HepG2 (cell line): ENCODE measurements around the gene EXOC1. TPM values are rescaled to one million over a fixed set of nuclear protein-coding genes. Genes with fewer than 3 reads are reported as not detected.

Experiments
- ATAC-seq: fragments of 200-7000 bp; cut with Tn5 transposase; 3 replicates; pipeline ENCODE4 v1.9.1; 2020; ENCODE audit warnings: mild to moderate bottlenecking, moderate library complexity
- BruUV-seq: library from RNA; stranded (reverse); fragments of 400-500 nt; replicated peaks from 2 replicates; lab custom pipeline; 2021; lab: Mats Ljungman, UMichigan
- CTCF ChIA-PET: fragments of 300-600 bp; formaldehyde crosslinking; extraction: SDS; loops from one replicate; lab custom pipeline; 2021; ENCODE audit warnings: low total read pairs, inconsistent platforms, low intra/inter-chr PET ratio; lab: Yijun Ruan, JAX
- POLR2A ChIA-PET: fragments of 350-600 bp; sonication (Branson Sonifier 250); formaldehyde crosslinking; loops from one replicate; lab custom pipeline; 2020; ENCODE audit warnings: antibody characterized with exemption, inconsistent platforms; lab: Yijun Ruan, JAX
- DNase-seq: peaks from one replicate; pipeline ENCODE4 v3.0.0-alpha.2; 2015; ENCODE audit warnings: low spot score
- FAIRE-seq: peaks from 3 replicates; lab custom pipeline; 2011; peaks lifted over from hg19 to GRCh38; lab: Jason Lieb, UNC
- H2AFZ ChIP-seq: one replicate; pipeline ENCODE4 v1.6.1; 2011; ENCODE audit warnings: low read length, inconsistent platforms
- H3K27ac ChIP-seq: fragments of 300-600 bp; 3 replicates; pipeline ENCODE4 v1.8.0; 2011; ENCODE audit warnings: mixed run types, mild to moderate bottlenecking, mixed read lengths, low read length, inconsistent platforms; ENCODE audit not compliant: insufficient read depth; ENCODE audit errors: extremely low read length
- H3K27me3 ChIP-seq, 2 experiments: fragments of 200-600 bp in 1 of 2; 2 replicates in 1 of 2; 3 replicates in 1 of 2; pipeline versions ENCODE4 v1.6.0 to v1.8.0; 2011; ENCODE audit warnings: low read length in 2 of 2, mild to moderate bottlenecking in 2 of 2, moderate library complexity in 2 of 2, inconsistent platforms in 1 of 2; ENCODE audit not compliant: insufficient read depth in 2 of 2, control insufficient read depth in 1 of 2
- H3K36me3 ChIP-seq, 2 experiments: fragments of 200-600 bp in 1 of 2; replicated peaks in 1 of 2; 2 replicates in 1 of 2; 3 replicates in 1 of 2; pipeline versions ENCODE4 v1.5.1 to v1.8.0; 2011; ENCODE audit warnings: low read length in 2 of 2, inconsistent platforms in 1 of 2; ENCODE audit not compliant: insufficient read depth in 2 of 2, control insufficient read depth in 1 of 2
- H3K4me1 ChIP-seq: 2 replicates; pipeline ENCODE4 v1.5.1; 2012; ENCODE audit warnings: low read length, inconsistent platforms; ENCODE audit not compliant: insufficient read depth
- H3K4me2 ChIP-seq: 2 replicates; pipeline ENCODE4 v1.6.0; 2011; ENCODE audit warnings: low read depth, low read length, inconsistent platforms
- H3K4me3 ChIP-seq, 3 experiments: fragments of 200-600 bp in 1 of 3; sonication (generic), shearing (Covaris generic) in 1 of 3; replicated peaks in 1 of 3; 2 replicates each; pipeline ENCODE4 v1.5.1; 2011 to 2016; ENCODE audit warnings: low read length in 3 of 3, inconsistent platforms in 2 of 3, low read depth in 2 of 3, mild to moderate bottlenecking in 2 of 3, control low read depth in 1 of 3, mixed read lengths in 1 of 3; ENCODE audit not compliant: insufficient read depth in 1 of 3
- H3K79me2 ChIP-seq: one replicate; pipeline ENCODE4 v1.6.1; 2011; ENCODE audit warnings: low read length, inconsistent platforms; ENCODE audit not compliant: insufficient read depth
- H3K9ac ChIP-seq: 2 replicates; pipeline ENCODE4 v1.6.0; 2011; ENCODE audit warnings: mild to moderate bottlenecking, low read depth, low read length, inconsistent platforms; ENCODE audit not compliant: insufficient read depth
- H3K9me3 ChIP-seq: 2 replicates; pipeline ENCODE4 v1.5.1; 2012; ENCODE audit warnings: mild to moderate bottlenecking, low read length
- H4K20me1 ChIP-seq: 2 replicates; pipeline ENCODE4 v1.6.0; 2011; ENCODE audit warnings: inconsistent platforms, mild to moderate bottlenecking, low read length, moderate library complexity; ENCODE audit not compliant: insufficient read depth
- SMAD9 ChIP-seq: sonication (generic); formaldehyde crosslinking; IDR thresholded peaks from 2 replicates; pipeline ENCODE4 v1.5.1; 2020; ENCODE audit warnings: mild to moderate bottlenecking, missing genetic modification reagents
- SMARCC2 ChIP-seq: fragments of 450-650 bp; IDR thresholded peaks from 2 replicates; pipeline ENCODE4 v1.6.1; 2017; ENCODE audit warnings: antibody characterized with exemption, mild to moderate bottlenecking
- TAF1 ChIP-seq: sonication (generic); formaldehyde crosslinking; IDR thresholded peaks from 2 replicates; pipeline ENCODE4 v1.4.0; 2020; ENCODE audit warnings: missing genetic modification reagents
- ZMYM4 ChIP-seq: sonication (generic); formaldehyde crosslinking; IDR thresholded peaks from 2 replicates; pipeline ENCODE4 v1.8.1; 2023; ENCODE audit warnings: mild to moderate bottlenecking, missing genetic modification reagents
- ZNF7 ChIP-seq: IDR thresholded peaks from 2 replicates; pipeline ENCODE4 v1.6.1; 2016; ENCODE audit warnings: missing biosample characterization, missing genetic modification reagents
- ZNF737 ChIP-seq: sonication (generic); formaldehyde crosslinking; IDR thresholded peaks from 2 replicates; pipeline ENCODE4 v1.5.0; 2020; ENCODE audit warnings: missing genetic modification reagents, mild to moderate bottlenecking, borderline replicate concordance
- ZNF891 ChIP-seq: sonication (generic); formaldehyde crosslinking; IDR thresholded peaks from 2 replicates; pipeline ENCODE4 v1.5.0; 2020; ENCODE audit warnings: mild to moderate bottlenecking, missing genetic modification reagents
- whole genome bisulfite sequencing: methylation state at CpG from one replicate; pipeline ENCODE4 v1.1.6; 2017; ENCODE audit warnings: low lambda C conversion rate; 5-methylcytosine and 5-hydroxymethylcytosine counted together
- in situ Hi-C: cut with HindIII; loops from 2 replicates; pipeline ENCODE4 v1.10.0; 2017; ENCODE audit warnings: low pct_unique_long_range_greater_than_20kb; ENCODE audit not compliant: extremely low pct_ligation_motif_present
- intact Hi-C: fragments of 100-400 bp; cut with micrococcal nuclease; formaldehyde crosslinking; loops from one replicate; pipeline ENCODE4 v1.10.0; 2022; ENCODE audit not compliant: unreplicated experiment
- polyA plus RNA-seq, 8 experiments: library from polyadenylated mRNA; depleted of rRNA in 3 of 8; stranded (reverse) in 7 of 8; unstranded in 1 of 8; fragments of >200 nt; fragmentation: Illumina TruSeq in 4 of 8; extraction: Trizol in 4 of 8; gene quantifications; 2 replicates each; pipeline versions ENCODE4 v1.2.1 to v1.2.3, GENCODE V29; 2011 to 2016; ENCODE audit warnings: low read depth in 4 of 8, missing spikeins in 1 of 8, mixed read lengths in 1 of 8; ENCODE audit not compliant: insufficient read depth in 1 of 8
- total RNA-seq, 5 experiments: library from RNA; depleted of rRNA; stranded (reverse); fragments of >200 nt; fragmentation: Illumina TruSeq; extraction: Trizol; gene quantifications; 2 replicates each; pipeline ENCODE4 v1.2.3, GENCODE V29; 2016; ENCODE audit warnings: low read depth in 1 of 5
- TF ChIP-seq, protein P1 (sequence below): sonication (generic); formaldehyde crosslinking; IDR thresholded peaks from 2 replicates; pipeline ENCODE4 v1.4.0; 2020; ENCODE audit warnings: missing genetic modification reagents
- TF ChIP-seq, protein P2 (sequence below), 2 experiments: IDR thresholded peaks; 2 replicates each; pipeline ENCODE4 v1.6.1; 2011 to 2012; ENCODE audit warnings: low read length in 2 of 2, borderline replicate concordance in 1 of 2, low read depth in 1 of 2, mild to moderate bottlenecking in 1 of 2, moderate library complexity in 1 of 2
- TF ChIP-seq, protein P3 (sequence below): sonication (generic); formaldehyde crosslinking; IDR thresholded peaks from 2 replicates; pipeline ENCODE4 v1.4.0; 2020; ENCODE audit warnings: missing genetic modification reagents
- TF ChIP-seq, protein P4 (sequence below): sonication (generic); formaldehyde crosslinking; IDR thresholded peaks from 2 replicates; pipeline ENCODE4 v1.4.0; 2020; ENCODE audit warnings: low read depth, mild to moderate bottlenecking, missing genetic modification reagents

The EXOC1 gene
- total and polyA plus RNA-seq, 2 of the 13 experiments (the other 11 are each of a cell fraction or from before 2014, with no cell fraction given) = 9.1 to 18.4 TPM

DNA sequence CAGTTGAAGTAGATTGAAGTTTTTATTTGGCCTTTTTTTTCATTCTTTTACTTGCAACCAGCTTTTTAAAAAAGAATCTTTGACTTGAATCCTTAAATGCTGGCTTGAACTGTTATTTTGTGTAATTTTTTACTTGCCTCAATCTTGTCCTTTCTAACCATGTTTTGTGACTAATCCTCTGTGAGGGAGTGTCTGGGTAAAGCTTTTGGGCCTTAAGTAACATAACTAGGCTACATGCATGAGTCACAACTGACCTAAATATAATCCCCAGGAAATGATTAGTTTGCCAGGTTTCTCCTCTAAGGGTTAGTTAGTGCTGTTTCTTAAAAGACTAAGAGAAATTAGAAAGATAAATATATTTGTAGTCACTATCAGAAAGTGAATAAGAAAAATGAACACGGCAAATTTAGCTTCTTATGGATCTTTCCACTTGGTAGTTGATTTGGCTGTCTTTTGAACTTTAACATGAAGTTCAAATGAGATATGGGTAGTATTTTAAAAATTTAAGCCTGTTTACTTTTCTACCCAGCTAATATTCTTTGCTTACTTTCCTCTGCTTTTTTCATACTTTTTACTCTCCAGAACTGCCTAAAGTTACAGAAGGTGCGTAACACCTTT, 13.0 kb downstream of the EXOC1 start:
- peaks cover 4 to 37% of the 10 kb centered on the region in 2 experiments; a peak in 4 of 5 replicates for H3K36me3 ChIP-seq
- H3K9ac ChIP-seq = no peak overlapping the region
- WGBS = 53% methylated on average over 2 of the region's 2 CpGs
- in situ Hi-C loops = loop anchor here (25.0 kb wide), 1 partner anchor 479 kb away; the partner anchor contains the start of gene TMEM165
- H3K4me2 ChIP-seq = no peak overlapping the region
- peaks cover 6% of the 10 kb centered on the region; the same call in 1 of the 2 replicates for H3K4me1 ChIP-seq
- H3K9me3 ChIP-seq = no peaks in the 10 kb centered on the region
- H4K20me1 ChIP-seq = no peaks in the 10 kb centered on the region
- ChIA-PET POLR2A (no interaction called here), CTCF (interaction anchor here (0.7 kb wide), 1 partner anchor 682 kb away, joined by 4 read pairs; no protein-coding TSS in a partner anchor)
- TF ChIP-seq ZNF891 (no peak), TAF1 (CRISPR knock-in tag) (no peak), ZMYM4 (CRISPR knock-in tag) (no peak), SMARCC2 (no peak), ZNF7 (CRISPR knock-in tag) (no peak), ZNF737 (CRISPR knock-in tag) (no peak), SMAD9 (CRISPR knock-in tag) (no peak)
- TF ChIP-seq, protein P1, sequence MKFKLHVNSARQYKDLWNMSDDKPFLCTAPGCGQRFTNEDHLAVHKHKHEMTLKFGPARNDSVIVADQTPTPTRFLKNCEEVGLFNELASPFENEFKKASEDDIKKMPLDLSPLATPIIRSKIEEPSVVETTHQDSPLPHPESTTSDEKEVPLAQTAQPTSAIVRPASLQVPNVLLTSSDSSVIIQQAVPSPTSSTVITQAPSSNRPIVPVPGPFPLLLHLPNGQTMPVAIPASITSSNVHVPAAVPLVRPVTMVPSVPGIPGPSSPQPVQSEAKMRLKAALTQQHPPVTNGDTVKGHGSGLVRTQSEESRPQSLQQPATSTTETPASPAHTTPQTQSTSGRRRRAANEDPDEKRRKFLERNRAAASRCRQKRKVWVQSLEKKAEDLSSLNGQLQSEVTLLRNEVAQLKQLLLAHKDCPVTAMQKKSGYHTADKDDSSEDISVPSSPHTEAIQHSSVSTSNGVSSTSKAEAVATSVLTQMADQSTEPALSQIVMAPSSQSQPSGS (CRISPR knock-in tag) = no peak
- TF ChIP-seq, protein P2, sequence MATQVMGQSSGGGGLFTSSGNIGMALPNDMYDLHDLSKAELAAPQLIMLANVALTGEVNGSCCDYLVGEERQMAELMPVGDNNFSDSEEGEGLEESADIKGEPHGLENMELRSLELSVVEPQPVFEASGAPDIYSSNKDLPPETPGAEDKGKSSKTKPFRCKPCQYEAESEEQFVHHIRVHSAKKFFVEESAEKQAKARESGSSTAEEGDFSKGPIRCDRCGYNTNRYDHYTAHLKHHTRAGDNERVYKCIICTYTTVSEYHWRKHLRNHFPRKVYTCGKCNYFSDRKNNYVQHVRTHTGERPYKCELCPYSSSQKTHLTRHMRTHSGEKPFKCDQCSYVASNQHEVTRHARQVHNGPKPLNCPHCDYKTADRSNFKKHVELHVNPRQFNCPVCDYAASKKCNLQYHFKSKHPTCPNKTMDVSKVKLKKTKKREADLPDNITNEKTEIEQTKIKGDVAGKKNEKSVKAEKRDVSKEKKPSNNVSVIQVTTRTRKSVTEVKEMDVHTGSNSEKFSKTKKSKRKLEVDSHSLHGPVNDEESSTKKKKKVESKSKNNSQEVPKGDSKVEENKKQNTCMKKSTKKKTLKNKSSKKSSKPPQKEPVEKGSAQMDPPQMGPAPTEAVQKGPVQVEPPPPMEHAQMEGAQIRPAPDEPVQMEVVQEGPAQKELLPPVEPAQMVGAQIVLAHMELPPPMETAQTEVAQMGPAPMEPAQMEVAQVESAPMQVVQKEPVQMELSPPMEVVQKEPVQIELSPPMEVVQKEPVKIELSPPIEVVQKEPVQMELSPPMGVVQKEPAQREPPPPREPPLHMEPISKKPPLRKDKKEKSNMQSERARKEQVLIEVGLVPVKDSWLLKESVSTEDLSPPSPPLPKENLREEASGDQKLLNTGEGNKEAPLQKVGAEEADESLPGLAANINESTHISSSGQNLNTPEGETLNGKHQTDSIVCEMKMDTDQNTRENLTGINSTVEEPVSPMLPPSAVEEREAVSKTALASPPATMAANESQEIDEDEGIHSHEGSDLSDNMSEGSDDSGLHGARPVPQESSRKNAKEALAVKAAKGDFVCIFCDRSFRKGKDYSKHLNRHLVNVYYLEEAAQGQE (IDR thresholded peaks at IDR 0.05; ENCODE audit: borderline replicate concordance in 1 of 2, low read depth in 1 of 2, low read length in 2 of 2) = no peak
- TF ChIP-seq, protein P3, sequence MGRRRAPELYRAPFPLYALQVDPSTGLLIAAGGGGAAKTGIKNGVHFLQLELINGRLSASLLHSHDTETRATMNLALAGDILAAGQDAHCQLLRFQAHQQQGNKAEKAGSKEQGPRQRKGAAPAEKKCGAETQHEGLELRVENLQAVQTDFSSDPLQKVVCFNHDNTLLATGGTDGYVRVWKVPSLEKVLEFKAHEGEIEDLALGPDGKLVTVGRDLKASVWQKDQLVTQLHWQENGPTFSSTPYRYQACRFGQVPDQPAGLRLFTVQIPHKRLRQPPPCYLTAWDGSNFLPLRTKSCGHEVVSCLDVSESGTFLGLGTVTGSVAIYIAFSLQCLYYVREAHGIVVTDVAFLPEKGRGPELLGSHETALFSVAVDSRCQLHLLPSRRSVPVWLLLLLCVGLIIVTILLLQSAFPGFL (CRISPR knock-in tag) = no peak
- TF ChIP-seq, protein P4, sequence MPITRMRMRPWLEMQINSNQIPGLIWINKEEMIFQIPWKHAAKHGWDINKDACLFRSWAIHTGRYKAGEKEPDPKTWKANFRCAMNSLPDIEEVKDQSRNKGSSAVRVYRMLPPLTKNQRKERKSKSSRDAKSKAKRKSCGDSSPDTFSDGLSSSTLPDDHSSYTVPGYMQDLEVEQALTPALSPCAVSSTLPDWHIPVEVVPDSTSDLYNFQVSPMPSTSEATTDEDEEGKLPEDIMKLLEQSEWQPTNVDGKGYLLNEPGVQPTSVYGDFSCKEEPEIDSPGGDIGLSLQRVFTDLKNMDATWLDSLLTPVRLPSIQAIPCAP (CRISPR knock-in tag) = no peak
- ATAC-seq = no peak
- no TSS peak for BruUV-seq
- DNase-seq = no peak
- H3K27me3 ChIP-seq = no peaks in the 10 kb centered on the region
- H2AFZ ChIP-seq = no peak overlapping the region
- H3K27ac ChIP-seq = no peak overlapping the region
- intact Hi-C loops = loop anchor here (2.0 to 10.0 kb wide), 2 partner anchors 122 to 682 kb away; no protein-coding TSS in a partner anchor
- no peaks in the 10 kb centered on the region for H3K79me2 ChIP-seq
- FAIRE-seq = no peak
- H3K4me3 ChIP-seq = no peak overlapping the region
